B cell (primary cell): ENCODE results near the gene ACOX2. TPM values are rescaled to one million over a fixed set of nuclear protein-coding genes. Genes with fewer than 3 reads are reported as not detected.

ENCODE experiments used
- ATAC-seq: fragments of 200-7000 bp; cut with Tn5 transposase; one replicate; pipeline ENCODE4 v1.10.0; 2021; ENCODE audit warnings: low read depth, mild to moderate bottlenecking, moderate number of reproducible peaks, moderate library complexity
- CTCF ChIA-PET: fragments of 350-600 bp; sonication (Branson Sonifier 250); formaldehyde crosslinking; loops from one replicate; lab custom pipeline; 2021; ENCODE audit warnings: antibody characterized with exemption, inconsistent platforms; lab: Charles Lee
- POLR2A ChIA-PET: fragments of 350-600 bp; sonication (Branson Sonifier 250); formaldehyde crosslinking; loops from one replicate; lab custom pipeline; 2021; ENCODE audit warnings: antibody characterized with exemption; lab: Charles Lee
- DNase-seq: peaks from one replicate; pipeline ENCODE4 v3.0.0; 2013
- H2AFZ ChIP-seq: 2 replicates; pipeline ENCODE4 v1.6.1; 2012; ENCODE audit warnings: mild to moderate bottlenecking, low read depth, low read length; ENCODE audit not compliant: insufficient read depth, poor library complexity, severe bottlenecking
- H3K27ac ChIP-seq, 2 donors: 1 replicate in 1 of 2; 2 replicates in 1 of 2; pipeline ENCODE4 v1.5.1; 2012 to 2013; ENCODE audit warnings: low read length in 2 of 2, mild to moderate bottlenecking in 2 of 2, moderate library complexity in 1 of 2
- H3K27me3 ChIP-seq, 4 experiments: fragments of 200-600 bp in 1 of 4; sonication (generic) in 1 of 4; replicated peaks in 1 of 4; 1 replicate in 2 of 4; 2 replicates in 2 of 4; pipeline versions ENCODE4 v1.6.1 to v1.7.0; 2013 to 2016; ENCODE audit warnings: low read length in 3 of 4, mild to moderate bottlenecking in 2 of 4, mixed read lengths in 1 of 4, moderate library complexity in 1 of 4; ENCODE audit not compliant: insufficient read depth in 4 of 4, control insufficient read depth in 3 of 4; ENCODE audit errors: control extremely low read depth in 1 of 4
- H3K36me3 ChIP-seq, 2 experiments: replicated peaks in 1 of 2; 1 replicate in 1 of 2; 2 replicates in 1 of 2; pipeline versions ENCODE4 v1.6.1 to v1.7.1; 2013; ENCODE audit warnings: low read length in 1 of 2; ENCODE audit not compliant: insufficient read depth in 2 of 2, control insufficient read depth in 1 of 2; ENCODE audit errors: control extremely low read depth in 1 of 2, extremely low read depth in 1 of 2
- H3K4me1 ChIP-seq, 2 donors: fragments of 200-600 bp in 1 of 2; sonication (generic) in 1 of 2; 1 replicate in 1 of 2; 2 replicates in 1 of 2; pipeline versions ENCODE4 v1.5.1 to v1.6.1; 2013 to 2017; ENCODE audit warnings: low read length in 2 of 2; ENCODE audit not compliant: control insufficient read depth in 2 of 2, insufficient read depth in 2 of 2
- H3K4me2 ChIP-seq: replicated peaks from 2 replicates; pipeline ENCODE3; 2012; ENCODE audit warnings: mild to moderate bottlenecking, low read depth, low read length; ENCODE audit not compliant: poor library complexity, severe bottlenecking
- H3K4me3 ChIP-seq, 5 experiments: fragments of 200-600 bp in 1 of 5; sonication (generic) in 1 of 5; 1 replicate in 3 of 5; 2 replicates in 2 of 5; pipeline versions ENCODE4 v1.5.1 to v1.7.0; 2011 to 2016; ENCODE audit warnings: low read length in 4 of 5, mild to moderate bottlenecking in 4 of 5, low read depth in 2 of 5, control low read depth in 1 of 5, moderate library complexity in 1 of 5; ENCODE audit not compliant: insufficient read depth in 1 of 5; ENCODE audit errors: control extremely low read depth in 1 of 5, extremely low read depth in 1 of 5
- H3K79me2 ChIP-seq: fragments of 200-600 bp; sonication (generic); one replicate; pipeline ENCODE4 v1.6.0; 2016; ENCODE audit warnings: low read length; ENCODE audit not compliant: control insufficient read depth, insufficient read depth
- H3K9ac ChIP-seq: fragments of 200-600 bp; sonication (generic); 2 replicates; pipeline ENCODE4 v1.6.1; 2017; ENCODE audit warnings: mild to moderate bottlenecking, low read length, moderate library complexity
- H3K9me3 ChIP-seq, 3 donors: one replicate each; pipeline versions ENCODE4 v1.6.1 to v1.7.1; 2013; ENCODE audit warnings: low read length in 2 of 3; ENCODE audit not compliant: control insufficient read depth in 2 of 3, insufficient read depth in 1 of 3; ENCODE audit errors: control extremely low read depth in 1 of 3
- H4K20me1 ChIP-seq: 2 replicates; pipeline ENCODE4 v1.6.0; 2012; ENCODE audit warnings: mild to moderate bottlenecking, low read length; ENCODE audit not compliant: insufficient read depth, control insufficient read depth, poor library complexity, severe bottlenecking
- H3K27ac Mint-ChIP-seq: one replicate; pipeline ENCODE4 v1.8.0; 2021; ENCODE audit warnings: mixed read lengths
- H3K27me3 Mint-ChIP-seq: one replicate; pipeline ENCODE4 v1.8.0; 2021; ENCODE audit warnings: mixed read lengths
- H3K4me1 Mint-ChIP-seq: one replicate; pipeline ENCODE4 v1.8.0; 2021; ENCODE audit warnings: mixed read lengths
- H3K4me3 Mint-ChIP-seq: one replicate; pipeline ENCODE4 v1.8.0; 2021; ENCODE audit warnings: mixed read lengths
- H3K9me3 Mint-ChIP-seq: one replicate; pipeline ENCODE4 v1.8.0; 2022; ENCODE audit warnings: mixed read lengths; ENCODE audit not compliant: insufficient read depth
- EZH2 ChIP-seq: IDR thresholded peaks from 2 replicates; pipeline ENCODE4 v1.6.1; 2012; ENCODE audit warnings: borderline replicate concordance, low read depth, mild to moderate bottlenecking, moderate library complexity, low read length; ENCODE audit not compliant: insufficient read depth, poor library complexity, severe bottlenecking
- WGBS: methylation state at CpG from one replicate; pipeline ENCODE4 v1.1.5; 2013; ENCODE audit warnings: missing lambda C conversion rate; ENCODE audit not compliant: insufficient coverage; 5-methylcytosine and 5-hydroxymethylcytosine counted together
- intact Hi-C: fragments of 100-400 bp; cut with micrococcal nuclease; formaldehyde crosslinking; loops from one replicate; pipeline ENCODE4 v1.10.0; 2022
- polyA plus RNA-seq: library from polyadenylated mRNA; depleted of rRNA; stranded (reverse); fragments of >200 nt; gene quantifications from 2 replicates; pipeline ENCODE4 v1.2.3, GENCODE V29; 2012
- total RNA-seq, 2 donors: library from RNA; stranded (reverse); fragments of 120-200 nt in 1 of 2; gene quantifications; 1 replicate in 1 of 2; 2 replicates in 1 of 2; pipeline versions ENCODE4 v1.2.3 to v1.2.4, GENCODE V29; 2013 to 2022
- TF ChIP-seq, protein P1 (sequence below): fragments of 200-600 bp; IDR thresholded peaks from one replicate; pipeline ENCODE4 v1.8.0; 2022; ENCODE audit warnings: antibody characterized with exemption, mild to moderate bottlenecking

ACOX2 gene
- total and polyA plus RNA-seq, 2 donors (not counting 1 experiment from before 2014, with no cell fraction given), result not detected

DNA sequence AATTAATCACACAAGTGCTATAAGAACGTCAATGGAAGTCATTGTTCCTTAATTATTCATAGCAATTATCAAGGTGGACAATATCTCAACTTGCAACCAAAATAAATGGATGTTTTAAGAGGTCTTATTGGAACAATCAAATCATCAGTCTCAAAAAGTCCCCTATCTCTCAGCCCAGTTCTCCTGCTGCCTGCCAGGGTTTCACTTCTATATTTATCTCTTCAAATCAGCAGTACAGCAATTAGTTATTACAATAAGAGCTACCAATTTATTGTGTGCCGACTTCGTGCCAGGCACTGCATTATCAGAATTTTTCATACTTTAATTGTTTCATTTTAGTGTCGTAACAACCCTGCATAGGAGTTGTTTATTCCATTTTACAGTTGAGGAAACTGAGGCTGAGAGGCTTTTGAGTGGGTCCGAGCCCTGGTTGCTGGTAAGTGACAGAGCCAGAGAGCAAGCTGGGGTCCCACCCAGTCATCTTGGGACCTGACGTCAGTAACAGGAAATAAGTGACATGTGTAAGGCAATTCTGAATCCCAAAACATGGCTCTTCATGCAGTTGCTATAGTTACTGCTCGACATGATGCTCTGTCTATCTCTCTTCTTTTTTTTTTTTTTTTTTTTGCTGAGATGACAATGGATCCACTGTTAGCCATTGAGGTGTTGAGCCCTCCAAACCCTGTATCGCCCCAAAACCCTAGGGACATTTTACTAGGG lies 53.9 kb downstream of the ACOX2 start:
- WGBS, result 50% methylated on average over 2 of the region's 8 CpGs
- H3K36me3 ChIP-seq, result no peaks in the 10 kb centered on the region
- no peaks in the 10 kb centered on the region for H3K79me2 ChIP-seq
- peaks cover 8 to 9% of the 10 kb centered on the region in 2 donors for H3K4me1 ChIP-seq
- H3K27me3 ChIP-seq, result no peaks in the 10 kb centered on the region
- ChIA-PET POLR2A (no interaction called here), CTCF (interaction anchor here (0.8 to 2.1 kb wide), 5 partner anchors 8 to 162 kb away, joined by 3 to 7 read pairs (median 3); partner anchors contain the start of gene KCTD6)
- H3K9me3 ChIP-seq, result no peaks in the 10 kb centered on the region
- TF ChIP-seq, protein P1, sequence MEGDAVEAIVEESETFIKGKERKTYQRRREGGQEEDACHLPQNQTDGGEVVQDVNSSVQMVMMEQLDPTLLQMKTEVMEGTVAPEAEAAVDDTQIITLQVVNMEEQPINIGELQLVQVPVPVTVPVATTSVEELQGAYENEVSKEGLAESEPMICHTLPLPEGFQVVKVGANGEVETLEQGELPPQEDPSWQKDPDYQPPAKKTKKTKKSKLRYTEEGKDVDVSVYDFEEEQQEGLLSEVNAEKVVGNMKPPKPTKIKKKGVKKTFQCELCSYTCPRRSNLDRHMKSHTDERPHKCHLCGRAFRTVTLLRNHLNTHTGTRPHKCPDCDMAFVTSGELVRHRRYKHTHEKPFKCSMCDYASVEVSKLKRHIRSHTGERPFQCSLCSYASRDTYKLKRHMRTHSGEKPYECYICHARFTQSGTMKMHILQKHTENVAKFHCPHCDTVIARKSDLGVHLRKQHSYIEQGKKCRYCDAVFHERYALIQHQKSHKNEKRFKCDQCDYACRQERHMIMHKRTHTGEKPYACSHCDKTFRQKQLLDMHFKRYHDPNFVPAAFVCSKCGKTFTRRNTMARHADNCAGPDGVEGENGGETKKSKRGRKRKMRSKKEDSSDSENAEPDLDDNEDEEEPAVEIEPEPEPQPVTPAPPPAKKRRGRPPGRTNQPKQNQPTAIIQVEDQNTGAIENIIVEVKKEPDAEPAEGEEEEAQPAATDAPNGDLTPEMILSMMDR, result no peak
- TF ChIP-seq EZH2, result no peak
- no peak overlapping the region for H3K9ac ChIP-seq
- peak overlapping the region; percentile 18 for H3K4me2 ChIP-seq
- peaks cover 5% of the 10 kb centered on the region for H3K27me3 Mint-ChIP-seq
- peak overlapping the region in 1 of 2 donors; percentile 29 for H3K27ac ChIP-seq
- H4K20me1 ChIP-seq, result no peaks in the 10 kb centered on the region
- intact Hi-C loops, result no loop called here
- peak overlapping the region; percentile 50 for H3K4me3 Mint-ChIP-seq
- peak; percentile 52 for DNase-seq
- H3K9me3 Mint-ChIP-seq, result no peaks in the 10 kb centered on the region
- peak overlapping the region; percentile 37 for H3K27ac Mint-ChIP-seq
- H3K4me3 ChIP-seq, result no peak overlapping the region
- ATAC-seq, result peak; percentile 43
- no peak overlapping the region for H2AFZ ChIP-seq
- peaks cover 18% of the 10 kb centered on the region for H3K4me1 Mint-ChIP-seq

DNA sequence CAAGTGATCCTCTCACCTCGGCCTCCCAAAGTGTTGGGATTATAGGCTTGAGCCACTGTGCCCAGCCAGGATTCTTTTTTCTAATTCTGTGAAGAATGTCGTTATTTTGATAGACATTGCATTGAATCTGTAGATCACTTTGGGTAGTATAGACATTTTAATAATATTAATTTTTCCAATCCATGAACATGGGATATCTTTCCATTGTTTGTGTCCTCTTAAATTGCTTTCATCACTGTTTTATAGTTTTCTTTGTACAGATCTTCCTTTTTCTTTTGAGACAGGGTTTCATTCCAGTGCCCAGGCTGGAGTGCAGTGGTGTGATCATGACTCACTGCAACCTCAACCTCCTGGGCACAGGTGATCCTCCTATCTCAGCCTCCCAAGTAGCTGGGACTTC lies 56.7 kb downstream of the ACOX2 start:
- Histone ChIP-seq H3K4me1 (peaks cover 14 to 20% of the 10 kb centered on the region in 2 donors), H3K4me2 (no peak overlapping the region), H3K36me3 (no peaks in the 10 kb centered on the region), H2AFZ (no peak overlapping the region), H4K20me1 (no peaks in the 10 kb centered on the region), H3K27me3 (no peaks in the 10 kb centered on the region), H3K9ac (no peak overlapping the region), H3K27ac (no peak overlapping the region), H3K4me3 (no peak overlapping the region), H3K79me2 (no peaks in the 10 kb centered on the region), H3K9me3 (no peaks in the 10 kb centered on the region)
- ATAC-seq (no peak), DNase-seq (no peak)
- H3K27ac Mint-ChIP-seq, result no peak overlapping the region
- TF ChIP-seq, protein P1, result no peak
- TF ChIP-seq EZH2, result no peak
- no peaks in the 10 kb centered on the region for H3K27me3 Mint-ChIP-seq
- ChIA-PET POLR2A (no interaction called here), CTCF (interaction anchor here (0.9 to 1.4 kb wide), 2 partner anchors 11 to 150 kb away, joined by 3 read pairs; no protein-coding TSS in a partner anchor)
- 100% methylated on average over 1 of the region's 2 CpGs for WGBS
- intact Hi-C loops, result no loop called here
- no peaks in the 10 kb centered on the region for H3K9me3 Mint-ChIP-seq
- H3K4me3 Mint-ChIP-seq, result no peak overlapping the region
- H3K4me1 Mint-ChIP-seq, result peaks cover 18% of the 10 kb centered on the region
